MG63 (cell line): ENCODE data around the gene FAM227A. TPM values are rescaled to one million over a fixed set of nuclear protein-coding genes. Genes with fewer than 3 reads are reported as not detected.
"Not testable (repeated sequence)": the region's sequence is repeated elsewhere in the genome, so short reads cannot be mapped to it uniquely, and the experiment has no call there.

Experiments
- DNase-seq: peaks from one replicate; pipeline ENCODE4 v3.0.0-alpha.2; 2020
- H3K27me3 ChIP-seq: fragments of 250-450 bp; sonication (Bioruptor Pico); 2 replicates; pipeline ENCODE4 v1.5.1; 2020; ENCODE audit warnings: mild to moderate bottlenecking, moderate library complexity
- H3K36me3 ChIP-seq: fragments of 250-450 bp; sonication (Bioruptor Pico); 2 replicates; pipeline ENCODE4 v1.5.1; 2020; ENCODE audit warnings: mild to moderate bottlenecking, moderate library complexity
- H3K4me3 ChIP-seq: fragments of 250-450 bp; sonication (Bioruptor Pico); 2 replicates; pipeline ENCODE4 v1.5.1; 2020; ENCODE audit warnings: mild to moderate bottlenecking, moderate library complexity
- H3K9me3 ChIP-seq: fragments of 250-450 bp; sonication (Bioruptor Pico); 2 replicates; pipeline ENCODE4 v1.5.1; 2020; ENCODE audit warnings: mild to moderate bottlenecking, moderate library complexity
- total RNA-seq: library from RNA; depleted of rRNA; stranded (reverse); fragments of >200 nt; shearing (Covaris generic); gene quantifications from 2 replicates; pipeline ENCODE4 v1.2.3, GENCODE V29; 2014; ENCODE audit warnings: low replicate concordance

The FAM227A gene
- total RNA-seq, 1 experiment from 2014 or later, result 0.33 TPM

- Histone ChIP-seq H3K4me3 (no peak overlapping the region), H3K36me3 (peaks cover 75% of the 10 kb centered on the region), H3K27me3 (no peaks in the 10 kb centered on the region), H3K9me3 (no peaks in the 10 kb centered on the region; the same call in 1 of the 2 replicates)
- no peak for DNase-seq
Observed at GRCh38 chr22:38684895-38685294, 28.7 kb upstream of the FAM227A start.

GRCh38 chr22:38681582-38682335 is 25.6 kb upstream of the FAM227A start, which contains the start of gene TOMM22:
Gene TOMM22, plus strand, starts transcription at chr22:38681957. Its CDS starts 22 bp downstream, at chr22:38681979.
- H3K36me3 ChIP-seq, result peaks cover 43% of the 10 kb centered on the region
- no peaks in the 10 kb centered on the region; the same call in 1 of the 2 replicates for H3K9me3 ChIP-seq
- H3K4me3 ChIP-seq, result peak within 1 kb of the TSS; percentile 81
- DNase-seq, result peak; percentile 89
- no peaks in the 10 kb centered on the region for H3K27me3 ChIP-seq

GRCh38 chr22:38675833-38676232 is 19.6 kb upstream of the FAM227A start:
- H3K4me3 ChIP-seq, result no peak overlapping the region
- DNase-seq, result no peak
- H3K36me3 ChIP-seq, result peaks cover 9% of the 10 kb centered on the region
- no peaks in the 10 kb centered on the region for H3K27me3 ChIP-seq
- no peaks in the 10 kb centered on the region for H3K9me3 ChIP-seq

GRCh38 chr22:38674888-38675287 is 18.7 kb upstream of the FAM227A start:
- Histone ChIP-seq H3K36me3 (peaks cover 9% of the 10 kb centered on the region), H3K9me3 (no peaks in the 10 kb centered on the region), H3K4me3 (no peak overlapping the region), H3K27me3 (no peaks in the 10 kb centered on the region)
- DNase-seq, result peak; percentile 94

- DNase-seq, result no peak
- Histone ChIP-seq H3K4me3 (peak overlapping the region; percentile 97), H3K27me3 (no peaks in the 10 kb centered on the region), H3K9me3 (no peaks in the 10 kb centered on the region), H3K36me3 (no peaks in the 10 kb centered on the region)
Observed at GRCh38 chr22:38657045-38657909, 1.1 kb upstream of the FAM227A start.

- H3K36me3 ChIP-seq, result no peaks in the 10 kb centered on the region
- H3K27me3 ChIP-seq, result no peaks in the 10 kb centered on the region
- H3K4me3 ChIP-seq, result peak overlapping the region; percentile 97
- no peaks in the 10 kb centered on the region for H3K9me3 ChIP-seq
- no peak for DNase-seq
Observed at GRCh38 chr22:38655519-38656255, 505 bp downstream of the FAM227A start.

- H3K4me3 ChIP-seq, result no peak overlapping the region
- DNase-seq, result no peak
- H3K9me3 ChIP-seq, result no peaks in the 10 kb centered on the region
- no peaks in the 10 kb centered on the region for H3K27me3 ChIP-seq
- no peaks in the 10 kb centered on the region for H3K36me3 ChIP-seq
Observed at GRCh38 chr22:38653741-38654140, 2.5 kb downstream of the FAM227A start.

GRCh38 chr22:38652859-38653258 is 3.3 kb downstream of the FAM227A start:
- DNase-seq, result no peak
- Histone ChIP-seq H3K9me3 (no peaks in the 10 kb centered on the region), H3K27me3 (no peaks in the 10 kb centered on the region), H3K36me3 (no peaks in the 10 kb centered on the region), H3K4me3 (no peak overlapping the region)

- no peak overlapping the region for H3K4me3 ChIP-seq
- H3K36me3 ChIP-seq, result no peaks in the 10 kb centered on the region
- no peaks in the 10 kb centered on the region for H3K9me3 ChIP-seq
- no peak for DNase-seq
- H3K27me3 ChIP-seq, result no peaks in the 10 kb centered on the region
Observed at GRCh38 chr22:38649841-38650522, 6.2 kb downstream of the FAM227A start.

- Histone ChIP-seq H3K9me3 (no peaks in the 10 kb centered on the region), H3K4me3 (no peak overlapping the region), H3K36me3 (no peaks in the 10 kb centered on the region), H3K27me3 (no peaks in the 10 kb centered on the region)
- DNase-seq, result no peak
Observed at GRCh38 chr22:38645430-38645829, 10.8 kb downstream of the FAM227A start.

- not testable (repeated sequence) for H3K27me3 ChIP-seq, H3K9me3 ChIP-seq, DNase-seq, H3K4me3 ChIP-seq, H3K36me3 ChIP-seq
Observed at GRCh38 chr22:38644245-38644644, 11.9 kb downstream of the FAM227A start.

- H3K27me3 ChIP-seq, result no peaks in the 10 kb centered on the region
- H3K36me3 ChIP-seq, result peaks cover 2% of the 10 kb centered on the region; the same call in 1 of the 2 replicates
- H3K4me3 ChIP-seq, result no peak overlapping the region
Observed at GRCh38 chr22:38641476-38642040, 14.6 kb downstream of the FAM227A start.

GRCh38 chr22:38638728-38639127 is 17.5 kb downstream of the FAM227A start:
- no peak for DNase-seq
- H3K36me3 ChIP-seq, result peaks cover 2% of the 10 kb centered on the region; the same call in 1 of the 2 replicates
- no peak overlapping the region for H3K4me3 ChIP-seq
- H3K27me3 ChIP-seq, result no peaks in the 10 kb centered on the region
- no peaks in the 10 kb centered on the region for H3K9me3 ChIP-seq

More at GRCh38 chr22:38641476-38642040, 14.6 kb downstream of the FAM227A start:
- no peak for DNase-seq
- no peaks in the 10 kb centered on the region for H3K9me3 ChIP-seq

GRCh38 chr22:38638216-38638615 is 18.0 kb downstream of the FAM227A start:
- no peak for DNase-seq
- H3K27me3 ChIP-seq, result no peaks in the 10 kb centered on the region
- H3K9me3 ChIP-seq, result no peaks in the 10 kb centered on the region
- H3K4me3 ChIP-seq, result no peak overlapping the region
- H3K36me3 ChIP-seq, result peaks cover 2% of the 10 kb centered on the region; the same call in 1 of the 2 replicates

GRCh38 chr22:38632528-38632927 is 23.7 kb downstream of the FAM227A start:
- no peaks in the 10 kb centered on the region for H3K9me3 ChIP-seq
- H3K27me3 ChIP-seq, result no peaks in the 10 kb centered on the region
- DNase-seq, result no peak
- no peak overlapping the region for H3K4me3 ChIP-seq
- no peaks in the 10 kb centered on the region for H3K36me3 ChIP-seq

GRCh38 chr22:38631724-38632123 is 24.5 kb downstream of the FAM227A start:
- no peaks in the 10 kb centered on the region for H3K27me3 ChIP-seq
- no peaks in the 10 kb centered on the region for H3K36me3 ChIP-seq
- H3K4me3 ChIP-seq, result no peak overlapping the region
- DNase-seq, result no peak
- H3K9me3 ChIP-seq, result no peaks in the 10 kb centered on the region
